Measurements from ENCODE around the gene KMO. TPM values are rescaled to one million over a fixed set of nuclear protein-coding genes. Genes with fewer than 3 reads are reported as not detected.

The KMO gene
- total RNA-seq, 2 donors from 2014 or later = not detected

- no peaks in the 10 kb centered on the region for H3K36me3 Mint-ChIP-seq (ENCODE audit: low read depth)
- H3K27me3 Mint-ChIP-seq (ENCODE audit: insufficient read depth) = no peaks in the 10 kb centered on the region
- H3K9me3 ChIP-seq (ENCODE audit: control insufficient read depth, low read length) = no peaks in the 10 kb centered on the region
- no peak for DNase-seq
- no peak for TF ChIP-seq CTCF (conservative IDR thresholded peaks at IDR 0.05)
- WGBS, 2 experiments (ENCODE audit: insufficient coverage in 1 of 2, insufficient read length in 1 of 2) = 84 to 95% methylated on average over 4 to 5 of the region's 5 CpGs
- H3K36me3 ChIP-seq (ENCODE audit: control insufficient read depth, insufficient read depth, low read length) = no peaks in the 10 kb centered on the region
- no peak overlapping the region for H3K27ac ChIP-seq (ENCODE audit: low read depth, low read length)
- H3K9me3 Mint-ChIP-seq = no peaks in the 10 kb centered on the region
- H3K27me3 ChIP-seq (ENCODE audit: control insufficient read depth, insufficient read depth, low read length, poor library complexity, severe bottlenecking) = no peaks in the 10 kb centered on the region
- H3K4me1 Mint-ChIP-seq = peaks cover 18% of the 10 kb centered on the region
- H3K4me3 ChIP-seq (ENCODE audit: low read length) = no peak overlapping the region
- no peak overlapping the region for H3K27ac Mint-ChIP-seq
- no peak overlapping the region for H3K9ac ChIP-seq (ENCODE audit: extremely low read depth, low read length, poor library complexity, severe bottlenecking)
- H3K4me3 Mint-ChIP-seq = no peak overlapping the region
- H3K4me1 ChIP-seq (ENCODE audit: control insufficient read depth, insufficient read depth, low read length) = no peaks in the 10 kb centered on the region
Measured at GRCh38 chr1:241591736-241592135, 59.6 kb downstream of the KMO start.

- DNase-seq = no peak
- H3K36me3 Mint-ChIP-seq (ENCODE audit: low read depth) = no peaks in the 10 kb centered on the region
- no peak overlapping the region for H3K4me3 Mint-ChIP-seq
- no peak for TF ChIP-seq CTCF (conservative IDR thresholded peaks at IDR 0.05)
- Histone ChIP-seq H3K4me1 (ENCODE audit: control insufficient read depth, insufficient read depth, low read length) (no peaks in the 10 kb centered on the region), H3K9ac (ENCODE audit: extremely low read depth, low read length, poor library complexity, severe bottlenecking) (no peak overlapping the region), H3K4me3 (ENCODE audit: low read length) (no peak overlapping the region), H3K27me3 (ENCODE audit: control insufficient read depth, insufficient read depth, low read length, poor library complexity, severe bottlenecking) (no peaks in the 10 kb centered on the region), H3K36me3 (ENCODE audit: control insufficient read depth, insufficient read depth, low read length) (no peaks in the 10 kb centered on the region), H3K9me3 (ENCODE audit: control insufficient read depth, low read length) (no peaks in the 10 kb centered on the region), H3K27ac (ENCODE audit: low read depth, low read length) (no peak overlapping the region)
- no peaks in the 10 kb centered on the region for H3K9me3 Mint-ChIP-seq
- H3K27me3 Mint-ChIP-seq (ENCODE audit: insufficient read depth) = no peaks in the 10 kb centered on the region
- no peak overlapping the region for H3K27ac Mint-ChIP-seq
- peaks cover 18% of the 10 kb centered on the region for H3K4me1 Mint-ChIP-seq
- WGBS, 2 experiments (ENCODE audit: insufficient coverage in 1 of 2, insufficient read length in 1 of 2) = 95 to 100% methylated on average over 1 to 3 of the region's 3 CpGs
Measured at GRCh38 chr1:241592273-241592958, 60.2 kb downstream of the KMO start.

GRCh38 chr1:241593186-241593585 is 61.0 kb downstream of the KMO start:
- no peak overlapping the region for H3K9ac ChIP-seq (ENCODE audit: extremely low read depth, low read length, poor library complexity, severe bottlenecking)
- 100% methylated on average over 1 of the region's 1 CpG; no CpG with 5 or more reads in 1 of the 2 experiments for WGBS, 2 experiments (ENCODE audit: insufficient coverage in 1 of 2, insufficient read length in 1 of 2)

More at GRCh38 chr1:241593186-241593585, 61.0 kb downstream of the KMO start:
- Histone ChIP-seq H3K9me3 (ENCODE audit: control insufficient read depth, low read length) (no peaks in the 10 kb centered on the region), H3K4me3 (ENCODE audit: low read length) (no peak overlapping the region), H3K27me3 (ENCODE audit: control insufficient read depth, insufficient read depth, low read length, poor library complexity, severe bottlenecking) (no peaks in the 10 kb centered on the region), H3K36me3 (ENCODE audit: control insufficient read depth, insufficient read depth, low read length) (no peaks in the 10 kb centered on the region), H3K4me1 (ENCODE audit: control insufficient read depth, insufficient read depth, low read length) (no peaks in the 10 kb centered on the region), H3K27ac (ENCODE audit: low read depth, low read length) (no peak overlapping the region)
- no peak overlapping the region for H3K4me3 Mint-ChIP-seq
- no peaks in the 10 kb centered on the region for H3K27me3 Mint-ChIP-seq (ENCODE audit: insufficient read depth)
- DNase-seq = no peak
- TF ChIP-seq CTCF (conservative IDR thresholded peaks at IDR 0.05) = no peak
- H3K36me3 Mint-ChIP-seq (ENCODE audit: low read depth) = no peaks in the 10 kb centered on the region
- H3K4me1 Mint-ChIP-seq = peaks cover 18% of the 10 kb centered on the region
- no peaks in the 10 kb centered on the region for H3K9me3 Mint-ChIP-seq
- no peak overlapping the region for H3K27ac Mint-ChIP-seq

Measured in endodermal cell (in vitro differentiated cells).